ENCODE results near the gene PPP1R3D. TPM values are rescaled to one million over a fixed set of nuclear protein-coding genes. Genes with fewer than 3 reads are reported as not detected.

The PPP1R3D gene
- total RNA-seq, 1 experiment from 2014 or later, result 3.1 TPM

GRCh38 chr20:59920944-59921343, 19.2 kb downstream of the PPP1R3D start:
- no peak overlapping the region for H4K8ac ChIP-seq (replicated peaks; ENCODE audit: insufficient read length, low read depth, low read length)
- no peak overlapping the region for H3K23ac ChIP-seq (ENCODE audit: insufficient read length, low read depth, low read length)
- H3K9ac ChIP-seq (ENCODE audit: extremely low read depth, insufficient read length, low read length), result no peak overlapping the region
- no peak overlapping the region for H2BK120ac ChIP-seq (ENCODE audit: low read depth, low read length, poor library complexity, severe bottlenecking)
- no peaks in the 10 kb centered on the region for H3K23me2 ChIP-seq (ENCODE audit: insufficient read length, low read depth, low read length, poor library complexity, severe bottlenecking)
- H3K27me3 Mint-ChIP-seq (ENCODE audit: low read depth), result peaks cover 2% of the 10 kb centered on the region; the same call in 1 of the 2 replicates
- no peak overlapping the region for H3T11ph ChIP-seq (ENCODE audit: low read length)
- no peaks in the 10 kb centered on the region for H3K9me3 Mint-ChIP-seq
- no peak overlapping the region for H2BK12ac ChIP-seq (ENCODE audit: insufficient read length, low read depth, low read length)
- no peak overlapping the region for H3K14ac ChIP-seq (ENCODE audit: insufficient read depth, low read length)
- TF ChIP-seq CTCF (conservative IDR thresholded peaks at IDR 0.05), result no peak
- no peaks in the 10 kb centered on the region for H4K20me1 ChIP-seq (ENCODE audit: control insufficient read depth, insufficient read depth, insufficient read length)
- H3K4ac ChIP-seq (ENCODE audit: low read depth, low read length), result no peak overlapping the region
- no peaks in the 10 kb centered on the region for H3K36me3 Mint-ChIP-seq (ENCODE audit: insufficient read depth in 1 of 3, low read depth in 3 of 3)
- H2BK20ac ChIP-seq (ENCODE audit: low read depth, low read length, poor library complexity, severe bottlenecking), result no peak overlapping the region
- H3K4me3 Mint-ChIP-seq, result no peak overlapping the region
- H3K27ac ChIP-seq (ENCODE audit: insufficient read length, low read depth, low read length), result no peak overlapping the region
- no peak overlapping the region for H2AK5ac ChIP-seq (ENCODE audit: insufficient read length, low read length)
- H3K4me2 ChIP-seq (ENCODE audit: insufficient read depth, insufficient read length, low read length), result no peak overlapping the region
- H4K5ac ChIP-seq (ENCODE audit: insufficient read length, low read depth, low read length), result no peak overlapping the region
- H3K56ac ChIP-seq (ENCODE audit: insufficient read length, low read depth, low read length), result no peak overlapping the region
- H3K27ac Mint-ChIP-seq, result no peak overlapping the region
- no peak overlapping the region for H3K18ac ChIP-seq (ENCODE audit: insufficient read length, low read depth, low read length)
- H3K79me2 ChIP-seq (ENCODE audit: insufficient read depth, low read length), result no peaks in the 10 kb centered on the region
- H3K79me1 ChIP-seq (ENCODE audit: insufficient read depth, low read depth, low read length, poor library complexity, severe bottlenecking), result no peaks in the 10 kb centered on the region
- H3K4me1 Mint-ChIP-seq, result no peaks in the 10 kb centered on the region
- H2BK5ac ChIP-seq (ENCODE audit: insufficient read length, low read length), result no peak overlapping the region
- no peaks in the 10 kb centered on the region for H3K9me3 ChIP-seq (ENCODE audit: control insufficient read depth, low read depth, low read length)
- no peaks in the 10 kb centered on the region for H3K4me1 ChIP-seq (ENCODE audit: insufficient read depth, low read length)
- no peaks in the 10 kb centered on the region for H3K27me3 ChIP-seq (ENCODE audit: insufficient read depth, low read length)
- no peak for DNase-seq
- H2AFZ ChIP-seq (ENCODE audit: low read length), result no peak overlapping the region
- no peak overlapping the region for H2BK15ac ChIP-seq (ENCODE audit: low read depth, low read length)
- H4K91ac ChIP-seq (ENCODE audit: insufficient read length, low read depth, low read length), result no peak overlapping the region

Data from H9 (cell line).